Left kidney (tissue), 2 donors: ENCODE measurements around the gene ZNF292. TPM values are rescaled to one million over a fixed set of nuclear protein-coding genes. Genes with fewer than 3 reads are reported as not detected.
"Not testable (repeated sequence)": the region's sequence is repeated elsewhere in the genome, so short reads cannot be mapped to it uniquely, and the experiment has no call there.

Source experiments
- DNase-seq: peaks from one replicate; pipeline ENCODE4 v3.0.0-alpha.2; 2013
- polyA plus RNA-seq: library from polyadenylated mRNA; unstranded; fragments of 120-200 nt; gene quantifications from one replicate; pipeline ENCODE4 v1.2.1, GENCODE V29; 2013; ENCODE audit not compliant: insufficient read length

The ZNF292 gene
- polyA plus RNA-seq, 1 donor: 53.6 TPM

DNA sequence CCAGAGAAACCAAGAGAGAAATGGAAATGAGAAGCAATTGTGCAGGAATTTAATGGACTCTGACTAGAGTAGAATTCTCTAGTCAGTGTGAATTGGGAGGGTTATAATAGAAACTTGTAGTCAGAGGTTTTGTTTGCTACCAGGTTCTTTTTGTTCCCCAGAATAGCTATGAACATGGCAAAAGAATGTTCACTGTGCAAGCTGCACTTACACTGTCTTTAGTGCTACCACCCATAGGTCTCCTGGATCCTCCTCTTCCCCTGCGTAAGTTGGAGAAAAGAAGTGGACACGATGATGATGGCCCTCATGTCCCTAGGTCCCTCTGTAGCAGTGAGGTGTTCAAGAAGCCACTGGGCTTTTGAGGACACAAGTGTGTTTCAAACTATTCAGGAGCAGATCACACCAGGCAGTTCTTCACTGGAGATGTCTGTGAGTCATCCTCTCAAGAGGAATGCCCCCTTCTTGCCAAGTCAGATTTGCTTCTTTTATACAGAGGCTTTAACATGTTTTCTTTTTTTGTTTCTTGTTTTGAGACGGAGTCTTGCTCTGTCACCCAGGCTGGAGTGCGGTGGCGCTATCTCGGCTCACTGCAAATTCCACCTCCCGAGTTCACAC, 119.4 kb downstream of the ZNF292 start:
- no peak for DNase-seq

DNA sequence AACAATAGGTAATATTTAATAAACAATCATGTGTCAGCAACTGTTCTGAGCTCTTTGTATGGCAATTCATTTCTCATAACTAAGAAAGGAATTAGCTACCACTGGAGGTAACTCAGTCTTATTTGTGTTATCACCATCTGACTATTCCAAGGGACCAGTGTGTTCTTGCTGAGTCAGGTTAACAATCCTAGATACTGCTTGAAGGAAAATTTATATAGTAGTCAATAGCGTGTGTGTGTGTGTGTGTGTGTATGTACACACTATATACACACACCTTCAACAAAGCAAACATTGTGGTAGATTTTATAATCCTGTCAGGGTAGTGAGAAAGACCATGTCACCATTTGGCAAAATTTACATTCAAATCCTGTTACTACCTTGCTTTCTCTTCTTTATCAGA, 121.3 kb downstream of the ZNF292 start:
- no peak for DNase-seq

DNA sequence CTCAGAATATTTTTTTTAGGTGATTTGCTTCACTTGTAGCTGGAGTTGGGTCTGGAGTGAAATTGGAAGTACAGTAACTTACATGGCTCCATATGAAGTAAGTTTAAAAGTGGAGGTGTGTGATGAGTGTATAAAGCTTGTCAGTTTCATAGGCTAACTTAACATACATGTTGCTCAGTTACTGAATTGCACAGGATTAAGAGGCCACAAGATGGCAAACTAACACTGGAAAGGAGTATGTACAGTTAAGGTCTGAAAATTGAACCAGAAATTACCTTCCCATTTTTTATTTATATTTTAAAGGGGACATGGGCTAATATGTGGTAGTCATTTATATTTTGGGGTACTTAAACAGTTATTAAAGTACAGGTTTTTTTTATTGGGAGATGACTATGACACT, 121.8 kb downstream of the ZNF292 start:
- DNase-seq: no peak

DNA sequence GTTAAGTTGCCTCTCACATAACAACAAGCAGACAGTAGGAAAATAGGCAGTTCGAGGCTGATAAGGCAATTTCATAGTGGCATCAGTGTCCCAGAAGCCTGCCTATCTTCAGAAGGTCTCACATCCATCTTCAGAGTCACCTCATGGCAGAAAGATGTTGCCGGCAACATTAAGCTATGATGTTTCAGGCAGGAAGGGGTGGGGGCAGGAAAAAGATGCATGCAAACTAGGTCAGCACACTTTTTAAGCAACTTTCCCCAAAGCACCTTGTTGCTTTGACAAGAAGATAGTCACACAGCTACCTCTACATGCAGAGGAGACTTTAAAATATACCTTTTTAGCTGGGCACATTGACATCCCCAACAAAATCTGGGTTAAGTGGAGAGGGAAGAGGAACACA, 123.8 kb downstream of the ZNF292 start:
- no peak for DNase-seq

DNA sequence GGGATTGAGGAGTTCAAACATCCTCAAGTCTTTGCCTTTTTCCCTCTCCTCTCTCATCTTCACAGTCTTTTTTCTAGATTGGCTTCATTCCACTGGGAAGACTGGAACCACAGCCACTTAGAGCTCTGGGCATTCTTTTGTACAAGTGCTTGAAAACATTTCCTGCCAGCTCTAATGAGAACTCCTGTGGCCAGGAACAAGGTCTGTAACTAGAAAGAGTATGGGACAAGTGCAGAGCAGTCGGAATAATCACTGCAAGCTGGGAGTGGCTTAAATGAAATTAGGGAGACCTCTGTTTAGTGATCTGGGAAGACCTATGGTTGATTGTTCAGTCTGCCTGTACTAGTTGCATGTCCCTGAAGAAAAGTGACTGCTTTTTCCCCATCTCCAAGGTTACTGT, 126.1 kb downstream of the ZNF292 start:
- DNase-seq: no peak

DNA sequence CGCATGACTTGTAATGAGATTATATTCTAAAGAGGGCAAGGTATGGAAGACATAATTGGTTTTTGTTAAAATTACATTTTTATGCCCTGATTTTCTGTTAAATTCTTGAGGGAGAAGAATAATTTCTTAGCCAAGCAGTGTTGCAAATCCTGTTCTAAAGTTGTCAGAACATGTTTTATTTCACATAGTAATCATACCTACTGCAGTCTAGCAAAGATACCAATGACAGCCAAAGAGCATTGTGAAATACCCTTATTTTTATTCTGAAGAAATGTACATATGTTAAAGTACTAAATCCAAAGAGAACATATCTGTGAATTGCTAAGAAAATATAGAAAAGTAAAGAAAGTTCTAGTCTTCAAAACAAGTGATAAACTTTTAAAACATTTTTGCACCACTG, 127.4 kb downstream of the ZNF292 start:
- DNase-seq: no peak

DNA sequence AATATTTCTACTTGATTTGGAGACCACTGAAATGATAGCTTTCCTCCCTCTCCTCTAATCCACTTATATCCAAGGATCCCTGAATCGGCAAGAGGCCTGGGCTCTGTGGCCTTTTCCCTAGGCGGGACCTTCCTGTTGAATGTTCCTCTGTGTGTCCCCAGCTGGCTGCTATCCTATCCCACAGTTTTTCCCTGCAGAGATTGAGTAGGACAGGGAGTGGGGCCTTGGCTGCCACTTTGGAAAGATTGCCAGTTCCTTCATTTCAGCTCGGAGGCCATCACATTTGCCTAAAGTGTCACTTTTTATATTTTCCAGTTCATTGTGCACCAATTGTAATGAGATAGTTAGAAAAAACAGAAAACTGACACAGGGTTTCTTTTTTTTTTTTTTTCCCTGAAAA, 128.1 kb downstream of the ZNF292 start:
- no peak for DNase-seq

DNA sequence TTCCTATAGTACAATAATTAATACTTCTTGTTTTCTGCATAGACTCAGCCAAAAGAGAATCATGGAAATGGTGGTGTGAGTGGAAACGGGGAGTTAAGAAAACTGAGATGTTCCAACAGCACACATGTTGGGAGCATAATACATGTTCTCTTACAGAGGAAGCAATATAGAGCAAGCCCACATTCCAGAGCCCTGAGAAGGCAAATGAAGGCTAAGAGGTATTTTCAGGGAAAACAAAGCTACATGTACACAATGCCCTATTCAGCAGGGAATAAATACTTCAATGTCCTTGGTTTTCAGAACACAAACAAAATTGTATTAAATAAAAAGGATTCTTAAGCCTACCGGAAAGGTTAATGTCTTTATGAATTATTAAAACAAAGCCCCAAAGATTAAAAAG, 131.9 kb downstream of the ZNF292 start:
- DNase-seq: no peak

DNA sequence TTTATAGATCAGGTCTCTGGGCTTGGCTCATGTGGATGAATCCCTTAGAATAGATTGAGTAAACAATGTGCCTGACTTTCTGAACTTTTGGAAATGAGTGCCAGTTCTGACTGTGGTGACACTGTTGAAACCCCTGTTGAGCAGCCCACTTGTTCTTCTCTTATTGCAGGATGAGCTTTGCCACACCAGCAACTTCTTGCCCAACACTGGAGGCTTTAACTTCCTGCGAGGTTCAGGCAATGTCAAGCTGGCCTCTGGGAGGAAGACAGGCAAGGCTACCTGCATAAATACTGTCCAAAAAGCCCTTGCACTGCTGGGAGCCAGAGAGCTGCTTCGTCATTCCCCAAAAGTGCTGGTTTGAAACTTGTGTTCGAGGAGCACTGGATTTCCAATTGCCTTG, 134.2 kb downstream of the ZNF292 start:
- no peak for DNase-seq

DNA sequence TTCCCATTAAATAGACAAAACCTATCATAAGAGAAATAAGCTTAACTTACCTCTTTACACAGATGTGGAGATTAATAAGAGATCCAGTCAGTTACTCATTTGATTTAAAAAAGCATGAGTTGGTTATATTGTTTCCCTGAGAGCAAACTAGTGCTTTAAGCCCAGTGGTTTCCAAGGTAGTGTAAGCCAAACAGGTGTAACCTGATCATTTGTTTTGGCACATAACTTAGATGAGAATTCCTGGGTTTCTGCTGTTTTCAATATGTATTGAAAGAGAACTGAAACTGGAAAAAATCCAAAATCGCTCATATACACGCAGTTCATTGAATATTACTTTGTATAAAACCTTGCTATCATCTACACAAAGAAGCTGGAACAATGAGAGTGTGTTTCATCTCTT, 136.5 kb downstream of the ZNF292 start:
- no peak for DNase-seq

DNA sequence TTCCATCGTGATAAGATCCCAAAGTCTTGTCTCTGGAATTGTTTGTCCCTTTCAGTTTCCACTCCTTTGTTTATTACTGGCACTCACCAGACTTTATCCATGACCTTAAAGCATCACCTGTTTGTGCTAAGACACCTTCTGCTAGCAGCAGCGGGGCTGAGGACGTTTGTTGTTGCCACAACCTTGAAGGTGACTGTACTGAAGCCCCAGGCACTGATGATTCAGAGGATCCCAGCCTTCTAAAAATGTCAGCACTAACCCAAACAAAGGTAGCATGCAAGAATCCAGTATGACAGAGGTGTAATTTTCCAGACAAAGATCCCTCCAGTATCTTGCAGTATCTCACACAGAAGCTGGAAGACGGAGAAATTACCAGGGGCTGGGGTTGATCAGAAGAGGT, 138.2 kb downstream of the ZNF292 start:
- no peak for DNase-seq

DNA sequence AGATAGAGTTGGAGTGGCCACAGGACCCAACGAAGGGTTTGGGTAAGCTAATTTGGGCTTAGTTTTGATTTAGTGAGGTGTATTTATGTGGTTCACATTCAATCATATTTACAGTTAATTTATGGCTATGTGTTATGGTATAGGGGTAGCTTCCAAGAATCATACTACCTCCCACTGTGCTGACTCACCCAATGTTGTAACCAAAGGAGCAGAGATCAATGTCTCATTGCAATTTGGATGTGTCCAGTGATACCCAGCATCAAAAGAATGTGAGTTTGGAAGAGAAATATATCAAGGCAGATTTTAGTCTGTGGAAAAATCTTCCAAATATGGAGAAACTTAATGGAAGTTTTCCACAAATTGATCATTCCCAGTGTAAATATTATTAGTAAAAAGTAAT, 141.8 kb downstream of the ZNF292 start:
- DNase-seq: no peak

DNA sequence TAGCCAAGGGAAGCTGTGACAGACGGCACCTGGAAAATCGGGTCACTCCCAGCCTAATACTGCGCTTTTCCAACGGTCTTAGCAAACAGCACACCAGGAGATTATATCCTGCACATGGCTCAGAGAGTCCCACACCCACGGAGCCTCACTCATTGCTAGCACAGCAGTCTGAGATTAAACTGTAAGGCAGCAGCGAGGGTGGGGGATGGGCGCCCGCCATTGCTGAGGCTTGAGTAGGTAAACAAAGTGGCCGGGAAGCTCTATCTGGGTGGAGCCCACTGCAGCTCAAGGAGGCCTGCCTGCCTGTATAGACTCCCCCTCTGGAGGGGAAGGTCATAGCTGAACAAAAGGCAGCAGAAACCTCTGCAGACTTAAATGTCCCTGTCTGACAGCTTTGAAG, 145.9 kb downstream of the ZNF292 start:
- not testable (repeated sequence) for DNase-seq

DNA sequence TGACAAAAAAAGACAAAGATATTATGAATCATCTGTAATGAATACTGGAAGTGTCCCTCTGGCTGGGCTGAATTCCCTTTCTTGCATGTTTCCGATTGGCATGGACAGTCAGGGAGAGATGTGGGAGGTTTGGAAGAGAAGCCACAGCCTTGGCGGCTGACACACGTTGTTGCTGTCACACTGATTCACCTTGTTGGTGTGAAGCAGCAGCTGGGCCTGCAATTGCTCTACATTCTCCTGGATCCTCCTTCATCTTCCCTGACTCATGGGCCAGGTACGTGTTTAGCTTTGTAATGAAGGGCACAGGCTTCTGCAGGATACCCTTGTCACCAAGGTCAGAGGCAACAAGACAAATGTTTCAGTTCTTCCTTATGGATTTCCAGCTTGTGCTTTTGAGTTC, 153.6 kb downstream of the ZNF292 start:
- no peak for DNase-seq

DNA sequence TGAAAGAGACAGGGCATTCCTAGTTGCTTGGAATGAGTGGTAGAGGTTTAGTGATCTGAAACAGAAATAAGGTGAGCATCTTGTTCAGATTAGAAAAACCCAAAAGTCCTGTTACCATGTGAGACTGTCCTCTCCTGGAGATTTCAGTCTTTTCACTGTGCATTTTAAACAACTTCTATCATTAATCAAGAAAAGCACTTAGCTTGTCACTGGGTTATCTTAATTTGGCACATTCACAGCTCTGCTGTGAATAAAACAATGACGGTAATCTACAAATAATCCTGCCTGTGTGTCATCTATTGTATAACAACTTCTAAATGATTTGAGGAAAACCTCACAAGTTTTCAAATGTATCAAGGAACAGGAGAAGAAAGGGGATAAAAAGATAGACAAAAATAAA, 157.5 kb downstream of the ZNF292 start:
- DNase-seq: no peak

Other genes starting within 250 kb of the ZNF292 start
- 0.55 TPM for gene HTR1E, start 218.0 kb upstream of the ZNF292 start, polyA plus RNA-seq
- 0.38 TPM for gene CGA, start 60.5 kb upstream of the ZNF292 start, polyA plus RNA-seq
- gene SMIM8, start 167.0 kb downstream of the ZNF292 start, polyA plus RNA-seq: 25.2 TPM
- 0.32 TPM for gene GJB7, start 173.7 kb downstream of the ZNF292 start, polyA plus RNA-seq
- 7.8 TPM for gene C6orf163, start 189.2 kb downstream of the ZNF292 start, polyA plus RNA-seq